HG03139 (cell line): ENCODE measurements around the gene POU3F2.

Experiments
- ATAC-seq: cut with Tn5 transposase; IDR thresholded peaks from one replicate; pipeline ENCODE4 v1.9.1; 2021; ENCODE audit not compliant: unreplicated experiment

The POU3F2 gene

DNA sequence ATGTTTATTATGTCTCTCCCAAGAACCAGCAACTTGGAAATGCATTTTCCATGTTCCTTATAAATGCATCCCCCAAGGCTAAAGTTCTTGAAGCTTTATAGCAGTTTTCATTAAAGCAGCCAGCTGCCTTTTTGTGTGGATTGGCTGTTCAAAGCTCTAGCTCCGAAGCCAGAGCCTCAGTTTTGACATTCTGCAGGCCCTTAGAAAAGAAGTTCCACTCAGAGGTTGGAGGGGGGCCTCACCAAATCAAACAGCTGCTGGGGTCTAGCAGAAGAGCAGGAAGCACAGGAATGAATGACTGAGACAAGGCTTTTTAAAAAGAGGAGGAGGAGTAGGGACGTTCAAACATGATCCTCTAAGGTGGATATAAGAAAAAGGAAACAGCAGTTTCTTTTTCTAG is 4.2 kb upstream of the POU3F2 start:
- no peak for ATAC-seq

DNA sequence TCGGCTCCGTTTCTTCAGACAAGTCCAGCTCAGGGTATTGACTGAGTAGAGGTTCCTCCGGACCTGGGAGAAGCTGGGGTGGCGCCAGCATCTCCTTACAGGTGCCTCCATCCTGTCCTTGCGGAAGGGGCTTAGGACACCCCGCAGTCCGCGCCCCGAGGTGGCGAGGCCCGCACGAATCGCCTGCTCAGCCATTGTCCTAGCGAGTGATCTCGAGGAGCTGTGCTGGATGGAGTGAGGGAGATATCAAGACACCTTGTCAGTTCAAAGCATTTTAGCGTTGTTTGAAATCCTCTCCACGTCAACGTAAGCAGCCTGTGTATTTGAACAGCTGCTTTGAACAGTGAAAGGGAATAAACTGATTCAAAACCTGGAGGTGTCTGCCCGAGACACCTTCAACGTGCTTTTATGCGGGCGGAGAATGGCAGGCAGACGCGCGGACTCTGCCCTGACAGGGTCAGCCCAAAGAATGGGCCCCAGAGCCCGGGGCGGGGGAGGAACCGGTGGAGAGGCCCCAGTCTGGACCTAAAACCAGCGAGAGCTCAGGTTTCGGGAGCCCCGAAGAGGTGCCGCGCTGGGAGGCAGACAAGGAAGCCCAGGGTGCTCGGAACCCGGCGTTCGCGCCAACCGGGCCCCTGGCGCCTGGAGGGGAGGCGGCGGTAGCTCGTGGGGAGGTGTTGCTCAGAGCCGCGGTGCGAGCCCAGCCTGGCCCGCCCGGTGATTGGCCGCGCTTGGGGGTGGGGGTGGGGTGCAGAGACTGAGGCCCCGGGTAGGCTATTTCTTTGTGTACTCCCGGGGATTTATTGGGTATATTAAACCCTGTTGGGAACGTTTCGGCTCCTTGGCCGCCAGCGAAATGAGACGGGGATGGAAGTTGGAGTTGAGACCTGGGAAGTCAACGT is 3.1 kb upstream of the POU3F2 start:
- no peak for ATAC-seq

DNA sequence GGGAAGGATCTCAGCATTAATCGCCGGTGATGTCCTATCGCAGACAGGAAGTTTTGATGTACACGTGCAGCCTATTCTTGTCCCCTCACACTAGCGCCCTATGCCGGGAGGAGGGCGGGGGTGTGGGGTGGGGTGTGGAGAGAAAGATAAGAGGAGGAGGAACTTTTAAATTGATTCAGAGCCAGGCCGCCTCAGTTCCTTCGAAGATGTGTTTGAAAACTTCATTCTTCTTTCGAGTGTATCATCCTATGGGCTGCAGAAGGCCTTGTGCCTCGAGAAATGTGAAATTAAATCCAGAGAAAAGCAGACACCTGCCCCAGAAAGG is 2.5 kb upstream of the POU3F2 start:
- ATAC-seq = no peak

DNA sequence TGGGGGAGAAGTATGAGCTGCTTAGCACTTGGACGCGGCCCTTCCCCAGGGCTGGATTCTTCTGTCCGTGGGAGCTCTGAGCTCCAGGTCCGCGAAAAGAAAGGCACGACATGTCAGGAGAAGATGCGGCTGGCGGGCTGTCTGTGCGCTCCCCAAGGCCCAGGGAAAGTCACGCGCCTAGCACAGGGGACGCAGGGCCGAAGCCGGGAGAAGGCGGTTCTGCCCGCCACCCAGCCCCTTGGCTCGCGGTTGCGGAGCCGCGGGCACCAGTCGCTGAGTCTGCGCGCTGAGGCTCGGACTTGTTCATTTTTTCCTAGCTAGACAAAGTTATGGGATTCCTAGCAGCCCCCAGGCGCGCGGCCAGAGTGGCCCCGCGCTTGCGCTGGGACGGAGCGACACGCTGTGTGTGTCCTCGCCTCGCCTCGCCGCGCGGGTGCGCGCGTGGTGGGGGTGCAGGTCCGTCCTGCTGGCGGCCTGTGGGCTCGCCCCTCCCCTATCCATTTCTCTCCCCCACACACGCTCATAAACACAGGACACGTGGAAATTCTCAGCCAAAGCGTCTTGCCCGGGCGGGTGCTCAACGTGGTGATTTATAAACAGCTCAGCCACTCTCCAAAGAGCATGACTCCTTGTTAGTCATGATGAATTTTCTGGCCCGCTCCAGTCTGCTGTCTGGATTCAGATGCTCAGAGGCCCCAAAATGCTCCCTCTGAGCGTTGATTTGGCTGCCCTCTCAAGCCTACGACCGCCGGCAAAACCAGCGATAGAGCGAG is 1.9 kb upstream of the POU3F2 start:
- ATAC-seq = no peak

DNA sequence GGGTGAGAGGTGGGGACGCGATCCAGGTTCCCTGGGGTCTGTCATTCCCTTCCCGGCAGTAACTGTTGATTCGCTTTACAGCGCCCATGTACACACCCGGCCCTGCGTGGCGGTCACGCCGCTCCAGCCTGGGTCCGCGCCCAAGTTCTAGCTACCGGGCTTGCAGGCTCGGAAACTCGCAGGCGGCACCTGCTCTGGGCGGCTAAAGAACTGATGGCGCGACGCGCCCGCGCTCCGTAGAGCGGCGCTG is 1.4 kb upstream of the POU3F2 start:
- no peak for ATAC-seq

DNA sequence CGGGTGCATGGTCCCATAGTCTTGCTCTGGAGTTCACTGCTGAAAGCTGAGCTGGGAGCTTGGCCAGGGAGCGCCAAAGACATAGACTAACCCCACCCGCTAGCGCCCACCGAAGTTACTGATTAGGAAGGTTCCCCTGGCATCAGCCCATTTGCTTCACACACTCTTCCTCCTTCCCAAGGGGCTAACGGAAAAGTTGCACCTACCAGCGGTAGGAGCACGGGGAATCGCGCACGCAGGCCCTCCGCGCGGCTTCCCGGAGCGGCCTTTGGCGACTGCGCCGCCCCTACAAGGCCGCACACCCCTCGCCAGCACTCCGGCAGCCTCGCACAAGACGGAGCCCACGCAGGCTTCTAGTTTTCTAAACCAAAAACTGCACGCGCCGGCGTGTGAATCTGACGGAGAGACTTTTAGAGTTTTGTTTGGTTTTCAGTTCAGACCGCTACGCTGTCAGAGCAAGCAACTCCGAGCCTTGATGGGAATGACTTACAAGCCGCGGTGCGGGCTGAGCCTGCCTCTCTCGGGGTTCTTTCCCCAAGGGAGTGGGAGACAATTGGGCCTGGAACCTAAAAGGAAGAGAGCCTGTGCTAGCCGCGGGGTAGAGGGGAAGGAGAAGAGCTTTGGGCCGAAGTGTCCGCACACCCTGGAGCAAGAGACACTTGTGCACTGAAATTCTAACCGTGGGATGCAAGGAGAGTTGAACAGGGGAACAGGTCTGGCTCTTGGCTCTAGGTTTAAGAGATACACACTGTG is 891 bp upstream of the POU3F2 start:
- no peak for ATAC-seq

DNA sequence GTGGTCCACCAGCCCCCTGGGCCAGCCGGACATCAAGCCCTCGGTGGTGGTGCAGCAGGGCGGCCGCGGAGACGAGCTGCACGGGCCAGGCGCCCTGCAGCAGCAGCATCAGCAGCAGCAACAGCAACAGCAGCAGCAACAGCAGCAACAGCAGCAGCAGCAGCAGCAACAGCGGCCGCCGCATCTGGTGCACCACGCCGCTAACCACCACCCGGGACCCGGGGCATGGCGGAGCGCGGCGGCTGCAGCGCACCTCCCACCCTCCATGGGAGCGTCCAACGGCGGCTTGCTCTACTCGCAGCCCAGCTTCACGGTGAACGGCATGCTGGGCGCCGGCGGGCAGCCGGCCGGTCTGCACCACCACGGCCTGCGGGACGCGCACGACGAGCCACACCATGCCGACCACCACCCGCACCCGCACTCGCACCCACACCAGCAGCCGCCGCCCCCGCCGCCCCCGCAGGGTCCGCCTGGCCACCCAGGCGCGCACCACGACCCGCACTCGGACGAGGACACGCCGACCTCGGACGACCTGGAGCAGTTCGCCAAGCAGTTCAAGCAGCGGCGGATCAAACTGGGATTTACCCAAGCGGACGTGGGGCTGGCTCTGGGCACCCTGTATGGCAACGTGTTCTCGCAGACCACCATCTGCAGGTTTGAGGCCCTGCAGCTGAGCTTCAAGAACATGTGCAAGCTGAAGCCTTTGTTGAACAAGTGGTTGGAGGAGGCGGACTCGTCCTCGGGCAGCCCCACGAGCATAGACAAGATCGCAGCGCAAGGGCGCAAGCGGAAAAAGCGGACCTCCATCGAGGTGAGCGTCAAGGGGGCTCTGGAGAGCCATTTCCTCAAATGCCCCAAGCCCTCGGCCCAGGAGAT is 1.0 kb downstream of the POU3F2 start:
- ATAC-seq = no peak

DNA sequence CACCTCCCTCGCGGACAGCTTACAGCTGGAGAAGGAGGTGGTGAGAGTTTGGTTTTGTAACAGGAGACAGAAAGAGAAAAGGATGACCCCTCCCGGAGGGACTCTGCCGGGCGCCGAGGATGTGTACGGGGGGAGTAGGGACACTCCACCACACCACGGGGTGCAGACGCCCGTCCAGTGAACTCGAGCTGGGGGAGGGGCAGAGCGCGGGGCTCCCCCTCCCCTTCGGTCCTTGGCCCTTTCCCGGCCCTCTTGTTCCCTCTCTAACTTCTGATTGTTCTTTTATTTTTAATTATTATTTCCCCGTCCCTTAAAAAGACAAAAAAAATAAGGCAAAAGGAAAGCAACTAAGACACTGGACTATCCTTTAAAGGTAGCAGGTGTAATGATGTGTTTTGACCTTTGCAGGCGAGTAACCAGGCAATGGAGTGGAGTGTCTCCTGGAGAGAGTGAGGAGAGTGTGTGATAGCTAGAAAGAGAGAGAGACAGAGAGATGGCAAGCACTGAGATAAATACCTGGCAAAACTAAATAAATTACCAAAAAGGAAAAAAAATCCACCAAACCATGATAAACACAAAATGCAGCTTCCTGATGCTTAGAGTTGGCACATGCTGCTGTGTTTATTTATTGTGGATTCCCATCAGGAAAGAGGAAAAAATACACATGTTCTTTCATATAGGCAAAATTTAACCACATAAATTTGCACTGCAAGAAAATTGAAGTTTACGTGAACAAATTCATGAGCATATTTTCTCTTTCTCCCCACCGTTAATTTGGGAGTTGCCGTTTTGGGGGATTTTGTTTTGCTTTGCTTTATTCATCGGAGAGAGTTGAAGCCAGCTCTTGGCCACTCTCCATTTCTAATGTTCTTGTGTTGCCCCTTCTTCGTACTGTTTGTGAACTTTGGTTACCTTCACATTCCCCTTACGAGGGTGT is 1.9 kb downstream of the POU3F2 start:
- no peak for ATAC-seq

DNA sequence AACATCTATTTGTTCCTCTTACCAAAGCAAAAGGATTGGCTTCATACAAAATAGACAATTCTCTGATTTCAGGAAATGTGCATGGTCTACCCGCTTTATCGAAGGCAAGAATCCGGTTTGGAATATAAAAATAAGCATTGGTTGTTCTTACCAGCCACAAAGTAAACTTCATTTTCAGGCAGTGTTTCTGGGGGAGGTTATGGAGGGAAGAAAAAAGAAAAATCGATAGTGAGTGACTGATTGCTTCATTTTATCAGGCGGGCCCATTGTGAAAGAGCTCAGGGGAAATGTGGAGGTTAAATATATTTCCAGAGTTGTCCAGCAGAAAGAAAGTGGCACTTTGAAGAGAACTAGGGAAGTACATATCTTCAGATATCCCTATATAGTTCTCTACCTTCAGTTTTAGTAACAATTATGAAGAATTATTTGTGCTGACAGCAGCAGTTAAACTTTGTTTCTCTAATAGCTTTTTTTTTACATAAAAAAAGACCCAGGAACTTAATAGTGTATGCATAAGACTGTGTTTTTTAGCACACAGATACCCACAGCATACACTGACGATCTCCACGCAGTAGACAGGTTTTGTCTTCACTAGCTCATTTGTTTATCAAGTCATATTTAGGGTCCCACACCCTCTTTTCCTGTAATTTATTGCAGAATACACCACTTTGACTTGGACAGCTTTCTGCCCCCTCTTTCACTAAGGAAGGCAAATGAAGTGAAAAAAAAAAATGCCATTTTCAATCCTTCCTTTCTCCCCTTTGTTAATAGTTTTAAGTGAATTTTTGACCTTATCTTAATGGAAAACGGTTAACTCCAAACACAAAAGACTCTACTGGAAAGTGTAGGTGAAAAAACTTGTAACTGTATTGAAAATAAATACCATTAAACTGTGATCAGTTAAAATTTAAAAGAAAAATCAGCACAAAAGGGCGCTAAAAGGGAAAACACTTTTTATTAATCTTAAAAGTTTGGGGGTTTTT is 2.9 kb downstream of the POU3F2 start:
- ATAC-seq = no peak

DNA sequence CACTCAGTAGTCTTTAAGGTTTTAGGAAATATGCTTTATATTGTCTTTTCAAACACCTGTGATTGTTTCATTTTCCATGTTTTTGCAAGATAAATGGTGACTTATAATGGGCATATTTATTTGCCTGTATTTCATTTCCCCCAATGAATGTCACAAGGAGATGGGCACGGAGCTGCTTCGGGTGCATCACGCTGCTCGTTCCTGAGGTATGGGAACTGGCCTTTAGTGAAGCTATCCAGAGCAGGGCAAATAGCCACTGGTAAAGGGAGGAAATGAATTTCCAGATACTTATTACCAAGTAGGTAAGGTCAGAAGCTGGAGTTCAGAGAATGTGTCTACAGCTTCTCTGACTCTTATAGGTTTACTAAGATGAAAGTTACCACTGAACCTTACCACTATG is 3.7 kb downstream of the POU3F2 start:
- no peak for ATAC-seq

DNA sequence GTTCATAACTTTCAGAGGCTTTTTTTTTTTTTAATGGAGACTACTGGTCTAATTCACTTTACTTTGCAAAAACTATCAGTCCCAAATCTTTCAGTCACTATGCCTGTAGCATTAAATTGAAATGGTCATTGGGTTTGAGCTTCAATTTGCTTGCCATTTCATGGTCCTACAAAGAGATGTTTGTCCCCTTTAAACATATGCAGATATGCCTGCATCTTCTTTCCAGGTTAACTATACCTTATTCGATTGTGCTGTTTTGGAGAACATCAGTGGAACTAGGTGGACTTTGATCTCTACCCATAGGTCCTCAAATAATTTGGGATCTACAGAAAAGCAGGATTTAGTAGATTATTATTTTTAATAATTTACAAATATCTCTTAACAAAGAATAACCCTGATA is 4.6 kb downstream of the POU3F2 start:
- no peak for ATAC-seq

DNA sequence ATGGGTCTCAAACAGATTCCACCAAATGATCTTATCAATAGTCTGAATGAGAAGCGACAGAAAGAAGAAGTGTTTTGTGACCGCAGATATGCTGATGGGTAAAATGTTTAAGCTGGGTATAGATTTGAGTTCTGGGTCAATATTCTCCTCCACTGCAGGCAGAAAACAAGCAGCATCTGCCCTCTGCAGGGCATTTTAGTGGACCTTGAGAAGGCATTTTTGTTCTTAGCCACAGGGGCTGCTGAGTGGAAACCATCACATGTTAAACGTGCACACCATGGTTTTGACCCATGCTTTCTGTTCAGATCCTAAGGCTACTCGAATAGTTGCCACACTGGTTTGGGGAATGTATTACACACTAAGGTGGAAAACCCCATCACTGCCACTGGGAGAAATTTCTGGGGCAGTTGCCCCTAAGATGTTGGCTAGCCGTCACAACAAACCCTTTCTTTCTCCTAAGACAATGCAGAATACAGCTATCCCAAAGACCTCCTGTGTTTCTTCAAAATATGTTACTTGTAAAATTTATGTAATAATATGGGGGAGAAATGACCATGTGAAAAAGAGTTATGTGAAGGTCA is 5.5 kb downstream of the POU3F2 start:
- ATAC-seq = no peak

DNA sequence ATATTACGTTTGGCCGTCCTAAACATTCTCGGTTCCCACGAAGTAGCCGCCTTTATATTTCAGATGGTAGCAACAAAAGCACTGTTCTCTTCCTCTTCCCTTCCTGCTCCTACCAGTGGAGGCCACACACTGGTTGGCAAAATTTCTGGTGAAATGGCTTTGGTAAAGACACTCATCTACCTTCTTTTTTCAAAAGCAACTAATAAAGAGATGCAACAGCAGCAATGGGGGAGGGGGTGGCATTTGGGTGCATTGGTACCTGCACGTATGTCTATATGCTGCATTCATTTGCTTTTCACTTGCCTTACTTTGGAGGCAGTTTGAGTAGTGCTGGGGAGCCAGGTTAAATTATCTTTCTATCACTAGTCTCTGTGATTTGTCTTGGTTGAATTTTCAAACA is 6.0 kb downstream of the POU3F2 start:
- no peak for ATAC-seq

DNA sequence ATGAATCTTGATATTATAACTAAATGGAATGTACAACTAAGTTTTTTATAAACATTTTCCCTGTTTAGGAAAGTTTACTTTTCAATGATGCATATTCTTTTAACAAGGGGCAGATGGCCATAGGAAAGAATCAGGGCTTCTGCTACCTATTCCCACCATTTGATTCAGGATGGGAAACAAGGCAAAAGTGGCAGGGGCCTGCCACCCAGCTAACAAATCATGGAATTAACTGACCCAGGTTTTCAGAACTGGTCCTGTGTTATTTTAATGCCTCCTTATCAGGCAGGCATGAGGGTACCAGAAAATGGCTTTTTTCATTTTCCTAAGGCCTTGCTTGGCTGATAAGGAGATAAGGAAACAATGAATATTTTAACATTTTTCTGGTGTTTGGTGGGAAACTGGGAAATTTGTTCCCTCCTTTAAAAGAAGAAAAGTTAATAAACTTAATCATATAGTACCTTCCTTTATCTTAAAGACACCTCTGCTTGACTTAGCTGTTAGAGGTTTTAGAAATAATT is 6.7 kb downstream of the POU3F2 start:
- ATAC-seq = no peak

DNA sequence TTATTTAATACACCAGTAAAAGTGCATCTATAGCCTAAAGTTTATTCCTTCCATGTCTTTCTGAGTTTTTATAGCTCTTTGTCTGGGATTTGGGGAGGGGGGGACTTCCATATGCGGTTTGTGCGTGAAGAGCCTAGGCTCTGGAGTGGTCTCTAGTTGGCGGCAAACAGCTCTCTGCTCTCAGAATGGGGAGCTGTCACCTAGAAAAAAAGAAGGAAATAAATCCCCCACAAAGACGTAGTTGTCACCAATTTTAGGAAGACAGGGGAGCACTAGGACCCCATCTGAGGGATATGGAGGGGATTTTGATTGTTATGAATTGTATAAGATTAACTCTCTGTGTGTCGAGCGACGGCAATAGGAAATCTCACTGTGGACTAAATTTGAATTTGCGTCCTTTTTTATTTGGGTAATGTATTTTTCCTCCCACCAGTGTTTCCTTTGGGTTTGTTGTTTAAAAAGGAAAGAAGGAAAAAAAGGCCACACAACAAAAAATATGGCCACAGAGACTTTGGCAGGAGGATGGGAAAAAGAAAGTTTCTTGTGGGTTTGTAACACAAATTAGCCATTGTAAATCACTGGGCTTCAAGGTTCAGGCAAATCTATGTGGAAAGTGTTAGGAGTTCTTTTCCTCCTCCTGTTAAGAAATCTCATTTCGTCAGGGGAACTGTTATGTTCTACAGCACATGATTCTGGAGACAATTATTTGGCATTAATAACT is 7.4 kb downstream of the POU3F2 start:
- ATAC-seq = no peak

DNA sequence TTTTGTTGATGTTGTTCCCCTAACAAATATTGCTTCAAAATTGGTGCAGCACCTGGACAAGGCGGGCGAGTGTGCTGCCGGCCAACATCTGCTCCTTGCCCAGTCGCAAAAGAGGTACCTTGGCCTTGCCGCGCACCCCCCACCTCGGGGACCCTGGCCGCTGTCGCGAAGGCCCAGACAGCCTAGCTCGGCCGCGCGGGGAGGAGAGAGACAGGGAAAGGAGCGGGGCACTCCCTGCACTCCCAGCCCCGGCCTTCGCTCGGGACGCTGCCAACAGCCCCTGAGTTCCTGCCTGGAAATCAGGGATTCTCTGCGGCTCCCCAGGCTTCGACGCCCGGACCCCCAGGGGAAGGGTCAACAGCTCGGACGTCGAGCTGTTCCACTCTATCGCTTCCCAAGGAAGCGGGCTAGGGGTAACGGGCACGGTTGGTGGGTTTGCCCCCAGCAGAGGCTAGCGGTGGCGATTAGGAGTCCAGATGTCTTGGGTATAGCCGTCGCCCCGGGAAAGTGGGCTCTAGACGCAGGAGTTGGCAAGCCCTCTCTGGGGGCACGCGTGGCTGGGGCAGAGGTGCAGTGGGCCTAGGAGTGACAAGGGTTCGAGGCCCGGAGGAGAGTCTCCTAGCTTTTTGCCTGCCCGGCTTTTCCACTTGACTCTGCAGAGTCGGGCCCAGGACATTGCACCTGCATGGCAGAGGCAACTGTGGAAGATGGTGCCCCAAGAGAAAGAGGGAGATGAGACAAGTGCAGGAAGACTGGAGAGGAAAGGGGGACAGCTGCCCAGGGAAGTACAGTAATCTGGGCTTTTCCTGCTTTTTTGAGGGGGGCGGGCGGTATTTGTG is 8.2 kb downstream of the POU3F2 start:
- no peak for ATAC-seq
